Stimulated activated naive CD8-positive, alpha-beta T cell treated with anti-CD3 and anti-CD28 coated beads, Interleukin-15, Interleukin-2, amounts not matched to agents 100 U/mL and 50 U/mL, for 24 hours (primary cell): Measurements from ENCODE around the gene URI1.
"Not testable (repeated sequence)": the region's sequence is repeated elsewhere in the genome, so short reads cannot be mapped to it uniquely, and the experiment has no call there.

Source experiments
- ATAC-seq: fragments of 150-1000 bp; cut with Tn5 transposase; one replicate; pipeline ENCODE4 v1.10.0; 2021
- DNase-seq: peaks from one replicate; pipeline ENCODE4 v3.0.0; 2021

URI1 gene

GRCh38 chr19:29942404-29943261, 594 bp downstream of the URI1 start:
- DNase-seq, result peak; percentile 79
- ATAC-seq, result peak; percentile 83

GRCh38 chr19:29943615-29944014, 1.6 kb downstream of the URI1 start:
- DNase-seq (no peak), ATAC-seq (no peak)

- DNase-seq (no peak), ATAC-seq (no peak)
Observed at GRCh38 chr19:29944390-29945012, 2.5 kb downstream of the URI1 start.

GRCh38 chr19:29945017-29945416, 3.0 kb downstream of the URI1 start:
- peak; percentile 8 for ATAC-seq

GRCh38 chr19:29945433-29945832, 3.4 kb downstream of the URI1 start:
- DNase-seq (no peak), ATAC-seq (no peak)

More at GRCh38 chr19:29945017-29945416, 3.0 kb downstream of the URI1 start:
- no peak for DNase-seq

GRCh38 chr19:29946645-29947044, 4.6 kb downstream of the URI1 start:
- DNase-seq (no peak), ATAC-seq (no peak)

GRCh38 chr19:29947871-29948270, 5.8 kb downstream of the URI1 start:
- peak; percentile 53 for ATAC-seq
- no peak for DNase-seq

- not testable (repeated sequence) for ATAC-seq, DNase-seq
Observed at GRCh38 chr19:29948759-29949470, 6.9 kb downstream of the URI1 start.

GRCh38 chr19:29952177-29952576, 10.1 kb downstream of the URI1 start:
- ATAC-seq (no peak), DNase-seq (no peak)

GRCh38 chr19:29952646-29953045, 10.6 kb downstream of the URI1 start:
- no peak for DNase-seq
- ATAC-seq, result no peak

GRCh38 chr19:29953352-29954247, 11.6 kb downstream of the URI1 start:
- ATAC-seq (no peak), DNase-seq (no peak)

GRCh38 chr19:29956855-29957254, 14.8 kb downstream of the URI1 start:
- DNase-seq (no peak), ATAC-seq (no peak)

GRCh38 chr19:29961311-29961710, 19.3 kb downstream of the URI1 start:
- DNase-seq, result no peak
- no peak for ATAC-seq

GRCh38 chr19:29962793-29963192, 20.8 kb downstream of the URI1 start:
- ATAC-seq, result peak; percentile 57
- DNase-seq, result no peak

GRCh38 chr19:29963576-29963975, 21.5 kb downstream of the URI1 start:
- DNase-seq, result no peak

GRCh38 chr19:29964171-29964570, 22.1 kb downstream of the URI1 start:
- ATAC-seq, result no peak
- no peak for DNase-seq

More at GRCh38 chr19:29963576-29963975, 21.5 kb downstream of the URI1 start:
- ATAC-seq, result no peak

GRCh38 chr19:29965492-29965891, 23.5 kb downstream of the URI1 start:
- ATAC-seq, result no peak
- no peak for DNase-seq

- not testable (repeated sequence) for DNase-seq, ATAC-seq
Observed at GRCh38 chr19:29966142-29966541, 24.1 kb downstream of the URI1 start.

GRCh38 chr19:29966588-29967249, 24.7 kb downstream of the URI1 start:
- ATAC-seq, result peak; percentile 19
- DNase-seq, result no peak

- DNase-seq (no peak), ATAC-seq (no peak)
Observed at GRCh38 chr19:29967623-29968022, 25.6 kb downstream of the URI1 start.

- no peak for ATAC-seq
- no peak for DNase-seq
Observed at GRCh38 chr19:29969891-29970290, 27.9 kb downstream of the URI1 start.
